NCI-H1417 (cell line): ENCODE measurements around the gene AIP.
"Not testable (repeated sequence)": the region's sequence is repeated elsewhere in the genome, so short reads cannot be mapped to it uniquely, and the experiment has no call there.

Experiments used
- DNase-seq, 3 experiments: peaks; one replicate each; lab custom pipeline; 2025; lab: John Stamatoyannopoulos, UW

Gene AIP

GRCh38 chr11:67449116-67449844 lies 33.5 kb upstream of the AIP start:
- peak in 1 of 3 experiments; percentile 38 for DNase-seq

GRCh38 chr11:67450796-67451657 lies 31.8 kb upstream of the AIP start:
- DNase-seq, result no peak

GRCh38 chr11:67451658-67451976 lies 31.2 kb upstream of the AIP start:
- DNase-seq, result no peak

- DNase-seq, result no peak
These were observed 30.5 kb upstream of the AIP start, which contains the start of gene GPR152 for GRCh38 chr11:67452141-67452952. TSS of gene GPR152 (minus strand) at chr11:67452729. CDS start at chr11:67452724, 5 bp downstream.

GRCh38 chr11:67453816-67454732 lies 28.8 kb upstream of the AIP start:
- no peak for DNase-seq

GRCh38 chr11:67455054-67455453 lies 27.8 kb upstream of the AIP start, which contains the start of gene CABP4:
TSS of gene CABP4 (plus strand) at chr11:67455354. CDS start at chr11:67455424, 70 bp downstream.
- DNase-seq, result no peak

GRCh38 chr11:67456068-67456705 lies 26.6 kb upstream of the AIP start:
- no peak for DNase-seq

GRCh38 chr11:67457453-67457852 lies 25.4 kb upstream of the AIP start:
- no peak for DNase-seq

- no peak for DNase-seq
These were observed 24.6 kb upstream of the AIP start for GRCh38 chr11:67458266-67458665.

GRCh38 chr11:67463186-67463585 lies 19.6 kb upstream of the AIP start:
- DNase-seq, result no peak

- DNase-seq, result no peak
These were observed 19.0 kb upstream of the AIP start for GRCh38 chr11:67463680-67464410.

GRCh38 chr11:67464411-67465188 lies 18.2 kb upstream of the AIP start:
- DNase-seq, result peak; percentile 82 to 93 (median 87)

- DNase-seq, result peak in 1 of 3 experiments; percentile 57
These were observed 17.7 kb upstream of the AIP start for GRCh38 chr11:67465189-67465510.

GRCh38 chr11:67465530-67465929 lies 17.3 kb upstream of the AIP start:
- DNase-seq, result not testable (repeated sequence)

GRCh38 chr11:67466367-67466766 lies 16.5 kb upstream of the AIP start:
- no peak for DNase-seq

GRCh38 chr11:67466962-67467771 lies 15.7 kb upstream of the AIP start:
- DNase-seq, result peak in 1 of 3 experiments; percentile 17

GRCh38 chr11:67468056-67468455 lies 14.8 kb upstream of the AIP start:
- DNase-seq, result peak in 2 of 3 experiments; percentile 30 to 46

- DNase-seq, result no peak
These were observed 14.4 kb upstream of the AIP start for GRCh38 chr11:67468456-67468758.
